Measurements from ENCODE around the gene NSG1.
"Not testable (repeated sequence)": the region's sequence is repeated elsewhere in the genome, so short reads cannot be mapped to it uniquely, and the experiment has no call there.

NSG1 gene

GRCh38 chr4:4386736-4387392 is at the start of gene NSG1:
TSS of gene NSG1 (plus strand) at chr4:4387102. CDS start at chr4:4387630, 528 bp downstream.
- no peak for DNase-seq

- no peak for DNase-seq
These were observed 48.5 kb upstream of the NSG1 start for GRCh38 chr4:4338210-4339001.

- no peak for DNase-seq
These were observed 47.3 kb upstream of the NSG1 start for GRCh38 chr4:4339504-4340085.

- no peak for DNase-seq
These were observed 44.8 kb upstream of the NSG1 start for GRCh38 chr4:4341861-4342650.

GRCh38 chr4:4343038-4343437 is 43.9 kb upstream of the NSG1 start:
- DNase-seq = no peak

GRCh38 chr4:4344915-4345527 is 41.9 kb upstream of the NSG1 start:
- no peak for DNase-seq

GRCh38 chr4:4347585-4347984 is 39.3 kb upstream of the NSG1 start:
- DNase-seq = no peak

- not testable (repeated sequence) for DNase-seq
These were observed 38.3 kb upstream of the NSG1 start for GRCh38 chr4:4348585-4348984.

- no peak for DNase-seq
These were observed 37.0 kb upstream of the NSG1 start for GRCh38 chr4:4349867-4350266.

GRCh38 chr4:4350909-4351308 is 36.0 kb upstream of the NSG1 start:
- no peak for DNase-seq

GRCh38 chr4:4355302-4355701 is 31.6 kb upstream of the NSG1 start:
- DNase-seq = no peak

- DNase-seq = no peak
These were observed 30.5 kb upstream of the NSG1 start for GRCh38 chr4:4356106-4357041.

- DNase-seq = no peak
These were observed 28.6 kb upstream of the NSG1 start for GRCh38 chr4:4358093-4358854.

GRCh38 chr4:4361883-4362282 is 25.0 kb upstream of the NSG1 start:
- DNase-seq = no peak

GRCh38 chr4:4362991-4363697 is 23.8 kb upstream of the NSG1 start:
- no peak for DNase-seq

- DNase-seq = no peak
These were observed 22.8 kb upstream of the NSG1 start for GRCh38 chr4:4364061-4364460.

- no peak for DNase-seq
These were observed 22.3 kb upstream of the NSG1 start for GRCh38 chr4:4364486-4365208.

- DNase-seq = no peak
These were observed 17.9 kb upstream of the NSG1 start for GRCh38 chr4:4368809-4369580.

Data from NCI-H2171 (cell line).